Memory B cell (primary cell): ENCODE results near the gene IL10RB.
"Not testable (repeated sequence)": the region's sequence is repeated elsewhere in the genome, so short reads cannot be mapped to it uniquely, and the experiment has no call there.

Source experiments
- ATAC-seq: fragments of 150-1000 bp; cut with Tn5 transposase; 2 replicates; pipeline ENCODE4 v1.10.0; 2021; ENCODE audit warnings: low read depth, mild to moderate bottlenecking, moderate library complexity
- DNase-seq, 2 donors: peaks; one replicate each; pipeline ENCODE4 v3.0.0; 2022; ENCODE audit warnings: low spot score in 2 of 2
- H3K27ac Mint-ChIP-seq: one replicate; pipeline ENCODE4 v1.8.0; 2022; ENCODE audit warnings: mild to moderate bottlenecking, moderate library complexity, mixed read lengths
- H3K27me3 Mint-ChIP-seq: one replicate; pipeline ENCODE4 v1.8.0; 2022; ENCODE audit warnings: mixed read lengths
- H3K36me3 Mint-ChIP-seq: one replicate; pipeline ENCODE4 v1.8.0; 2022; ENCODE audit warnings: mild to moderate bottlenecking, mixed read lengths
- H3K4me1 Mint-ChIP-seq: one replicate; pipeline ENCODE4 v1.8.0; 2022; ENCODE audit warnings: mixed read lengths
- H3K4me3 Mint-ChIP-seq: one replicate; pipeline ENCODE4 v1.8.0; 2022; ENCODE audit warnings: mild to moderate bottlenecking, moderate library complexity, mixed read lengths
- H3K9me3 Mint-ChIP-seq: one replicate; pipeline ENCODE4 v1.8.0; 2022; ENCODE audit warnings: mixed read lengths

The IL10RB gene

GRCh38 chr21:33236013-33236686 lies 30.0 kb upstream of the IL10RB start:
- ATAC-seq (no peak), DNase-seq (no peak)
- no peaks in the 10 kb centered on the region for H3K27me3 Mint-ChIP-seq
- peaks cover 61% of the 10 kb centered on the region for H3K4me1 Mint-ChIP-seq
- no peaks in the 10 kb centered on the region for H3K9me3 Mint-ChIP-seq
- H3K36me3 Mint-ChIP-seq = peaks cover 25% of the 10 kb centered on the region
- peak overlapping the region; percentile 18 for H3K27ac Mint-ChIP-seq
- no peak overlapping the region for H3K4me3 Mint-ChIP-seq

DNA sequence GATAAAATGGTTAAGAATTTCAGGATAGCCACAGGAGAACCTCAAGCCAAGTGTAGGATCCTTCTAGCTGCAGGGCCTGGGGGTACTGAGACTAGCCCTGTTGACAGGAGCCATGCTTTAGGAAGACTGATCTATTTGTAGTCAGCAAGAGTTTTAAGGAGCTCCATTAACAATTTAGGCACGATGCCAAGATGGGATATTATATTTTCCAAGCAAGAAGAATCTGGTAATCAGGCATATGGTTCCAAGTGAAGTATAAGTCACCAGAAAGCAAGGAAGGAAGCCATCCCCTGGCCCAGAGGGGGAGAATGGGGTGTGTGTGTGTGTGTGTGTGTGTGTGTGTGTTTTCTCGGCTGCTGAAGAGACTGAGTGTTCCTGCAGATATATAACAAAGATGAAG lies 29.4 kb upstream of the IL10RB start:
- Mint-ChIP-seq H3K9me3 (no peaks in the 10 kb centered on the region), H3K27ac (peak overlapping the region; percentile 18), H3K4me1 (peaks cover 57% of the 10 kb centered on the region), H3K27me3 (no peaks in the 10 kb centered on the region), H3K36me3 (peaks cover 26% of the 10 kb centered on the region), H3K4me3 (no peak overlapping the region)
- DNase-seq (no peak), ATAC-seq (no peak)

GRCh38 chr21:33237486-33237885 lies 28.7 kb upstream of the IL10RB start:
- Mint-ChIP-seq H3K4me3 (no peak overlapping the region), H3K9me3 (no peaks in the 10 kb centered on the region), H3K4me1 (peaks cover 52% of the 10 kb centered on the region), H3K27ac (peak overlapping the region; percentile 69), H3K36me3 (peaks cover 31% of the 10 kb centered on the region), H3K27me3 (no peaks in the 10 kb centered on the region)
- DNase-seq (no peak), ATAC-seq (no peak)

- no peak for ATAC-seq
- DNase-seq = no peak
- no peaks in the 10 kb centered on the region for H3K27me3 Mint-ChIP-seq
- peaks cover 45% of the 10 kb centered on the region for H3K4me1 Mint-ChIP-seq
- peak overlapping the region; percentile 27 for H3K4me3 Mint-ChIP-seq
- no peaks in the 10 kb centered on the region for H3K9me3 Mint-ChIP-seq
- H3K36me3 Mint-ChIP-seq = peaks cover 24% of the 10 kb centered on the region
- H3K27ac Mint-ChIP-seq = peak overlapping the region; percentile 69
These were observed 28.0 kb upstream of the IL10RB start for GRCh38 chr21:33238146-33238545.

- ATAC-seq (peak; percentile 61), DNase-seq (no peak)
- Mint-ChIP-seq H3K27me3 (no peaks in the 10 kb centered on the region), H3K9me3 (no peaks in the 10 kb centered on the region), H3K4me3 (peak overlapping the region; percentile 52), H3K27ac (peak overlapping the region; percentile 69), H3K4me1 (peaks cover 43% of the 10 kb centered on the region), H3K36me3 (peaks cover 27% of the 10 kb centered on the region)
These were observed 27.5 kb upstream of the IL10RB start for GRCh38 chr21:33238565-33239255.

DNA sequence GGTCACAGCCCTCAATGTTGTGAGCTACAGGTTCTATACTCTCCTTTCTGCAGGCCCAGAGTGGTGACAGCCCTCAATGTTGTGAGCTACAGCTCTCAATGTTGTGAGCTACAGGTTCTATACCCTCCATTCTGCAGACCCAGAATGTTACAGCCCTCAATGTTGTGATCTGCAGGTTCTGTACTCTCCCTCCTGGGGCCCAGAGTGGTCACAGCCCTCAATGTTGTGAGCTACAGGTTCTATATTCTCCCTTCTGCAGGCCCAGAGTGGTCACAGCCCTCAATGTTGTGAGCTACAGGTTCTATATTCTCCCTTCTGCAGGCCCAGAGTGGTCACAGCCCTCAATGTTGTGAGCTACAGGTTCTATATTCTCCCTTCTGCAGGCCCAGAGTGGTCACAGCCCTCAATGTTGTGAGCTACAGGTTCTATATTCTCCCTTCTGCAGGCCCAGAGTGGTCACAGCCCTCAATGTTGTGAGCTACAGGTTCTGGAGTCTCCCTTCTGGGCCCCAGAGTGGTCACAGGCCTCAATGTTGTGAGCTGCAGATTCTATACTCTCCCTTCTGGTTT lies 26.5 kb upstream of the IL10RB start:
- ATAC-seq, H3K27me3 Mint-ChIP-seq, DNase-seq, H3K9me3 Mint-ChIP-seq: not testable (repeated sequence)
- H3K36me3 Mint-ChIP-seq = peaks cover 26% of the 10 kb centered on the region
- peak overlapping the region; percentile 62 for H3K4me3 Mint-ChIP-seq
- peaks cover 43% of the 10 kb centered on the region for H3K4me1 Mint-ChIP-seq
- H3K27ac Mint-ChIP-seq = peak overlapping the region; percentile 77

DNA sequence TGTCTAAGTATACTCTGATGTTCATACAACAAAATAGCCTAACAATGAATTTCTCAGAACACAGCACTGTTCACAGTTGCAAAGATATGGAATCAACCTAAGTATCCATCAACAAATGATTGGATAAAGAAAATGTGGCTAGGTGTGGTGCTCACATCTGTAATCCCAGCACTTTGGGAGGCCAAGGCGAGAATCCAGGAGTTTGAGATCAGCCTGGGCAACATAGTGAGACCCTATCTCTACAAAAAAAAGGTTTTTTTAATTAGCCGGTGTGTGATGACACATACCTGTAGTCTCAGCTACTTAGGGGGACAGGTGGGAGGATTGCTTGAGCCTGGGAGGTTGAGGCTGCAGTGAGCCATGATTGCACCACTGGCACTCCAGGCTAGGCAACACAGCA lies 25.8 kb upstream of the IL10RB start:
- peaks cover 41% of the 10 kb centered on the region for H3K4me1 Mint-ChIP-seq
- DNase-seq = no peak
- H3K27me3 Mint-ChIP-seq = no peaks in the 10 kb centered on the region
- ATAC-seq = no peak
- H3K36me3 Mint-ChIP-seq = peaks cover 31% of the 10 kb centered on the region
- peak overlapping the region; percentile 77 for H3K27ac Mint-ChIP-seq
- no peak overlapping the region for H3K4me3 Mint-ChIP-seq
- no peaks in the 10 kb centered on the region for H3K9me3 Mint-ChIP-seq

DNA sequence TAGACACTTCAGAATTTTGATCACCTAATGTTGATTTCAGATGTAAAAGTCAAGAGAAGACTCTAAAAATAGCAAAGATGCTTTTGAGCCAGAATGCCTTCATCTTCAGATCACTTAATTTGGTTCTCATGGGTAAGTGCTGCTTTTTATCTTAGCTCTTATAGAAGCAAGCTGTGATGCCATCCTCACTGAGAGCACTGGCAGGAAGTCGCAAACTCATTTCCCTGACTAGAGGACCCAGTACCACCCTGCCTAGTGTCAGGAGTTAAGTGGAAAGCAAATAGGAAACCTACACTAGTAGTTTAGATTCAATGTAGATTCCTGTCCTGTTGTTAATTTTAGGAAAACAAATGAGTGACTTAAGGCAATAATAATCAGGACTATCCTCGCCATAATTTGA lies 24.3 kb upstream of the IL10RB start:
- Mint-ChIP-seq H3K9me3 (no peaks in the 10 kb centered on the region), H3K27ac (no peak overlapping the region), H3K27me3 (no peaks in the 10 kb centered on the region), H3K4me1 (peaks cover 32% of the 10 kb centered on the region), H3K4me3 (no peak overlapping the region), H3K36me3 (peaks cover 37% of the 10 kb centered on the region)
- ATAC-seq (no peak), DNase-seq (no peak)

DNA sequence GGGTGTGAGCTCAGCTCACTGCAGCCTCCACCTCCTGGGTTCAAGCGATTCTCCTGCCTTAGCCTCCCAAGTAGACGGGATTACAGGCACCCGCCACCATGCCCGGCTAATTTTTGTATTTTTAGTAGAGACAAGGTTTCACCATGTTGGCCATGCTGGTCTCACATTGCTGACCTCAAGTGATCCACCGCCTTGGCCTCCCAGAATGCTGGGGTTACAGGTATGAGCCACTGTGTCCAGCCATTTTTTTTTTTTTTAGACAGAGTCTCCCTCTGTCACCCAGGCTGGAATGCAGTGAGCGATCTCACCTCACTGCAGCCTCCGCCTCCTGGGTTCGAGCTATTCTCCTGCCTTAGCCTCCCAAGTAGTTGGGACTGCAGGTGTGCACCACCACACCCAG lies 23.3 kb upstream of the IL10RB start:
- peaks cover 40% of the 10 kb centered on the region for H3K36me3 Mint-ChIP-seq

GRCh38 chr21:33244082-33244778 lies 21.9 kb upstream of the IL10RB start:
- DNase-seq (no peak), ATAC-seq (no peak)
- Mint-ChIP-seq H3K27me3 (no peaks in the 10 kb centered on the region), H3K4me1 (peaks cover 16% of the 10 kb centered on the region), H3K36me3 (peaks cover 49% of the 10 kb centered on the region), H3K9me3 (no peaks in the 10 kb centered on the region), H3K27ac (peak overlapping the region; percentile 56), H3K4me3 (peak overlapping the region; percentile 16)

More for the DNA sequence above, 23.3 kb upstream of the IL10RB start:
- ATAC-seq, H3K27ac Mint-ChIP-seq, DNase-seq, H3K9me3 Mint-ChIP-seq, H3K4me3 Mint-ChIP-seq, H3K27me3 Mint-ChIP-seq: not testable (repeated sequence)
- peaks cover 28% of the 10 kb centered on the region for H3K4me1 Mint-ChIP-seq

DNA sequence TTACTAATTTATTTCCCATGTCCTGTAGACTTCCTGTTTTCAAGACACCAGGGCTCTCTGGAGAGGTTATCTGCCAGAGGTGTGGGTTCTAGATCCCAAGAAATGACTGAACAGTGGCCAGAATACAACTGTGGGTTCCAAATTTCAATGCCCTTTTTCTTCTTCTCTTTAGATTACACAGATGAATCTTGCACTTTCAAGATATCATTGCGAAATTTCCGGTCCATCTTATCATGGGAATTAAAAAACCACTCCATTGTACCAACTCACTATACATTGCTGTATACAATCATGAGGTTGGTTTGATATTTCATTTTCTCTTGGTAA lies 21.4 kb upstream of the IL10RB start:
- peaks cover 14% of the 10 kb centered on the region for H3K4me1 Mint-ChIP-seq
- H3K27ac Mint-ChIP-seq = peak overlapping the region; percentile 56
- DNase-seq (no peak), ATAC-seq (no peak)
- no peaks in the 10 kb centered on the region for H3K9me3 Mint-ChIP-seq
- H3K4me3 Mint-ChIP-seq = no peak overlapping the region
- no peaks in the 10 kb centered on the region for H3K27me3 Mint-ChIP-seq
- H3K36me3 Mint-ChIP-seq = peaks cover 53% of the 10 kb centered on the region

DNA sequence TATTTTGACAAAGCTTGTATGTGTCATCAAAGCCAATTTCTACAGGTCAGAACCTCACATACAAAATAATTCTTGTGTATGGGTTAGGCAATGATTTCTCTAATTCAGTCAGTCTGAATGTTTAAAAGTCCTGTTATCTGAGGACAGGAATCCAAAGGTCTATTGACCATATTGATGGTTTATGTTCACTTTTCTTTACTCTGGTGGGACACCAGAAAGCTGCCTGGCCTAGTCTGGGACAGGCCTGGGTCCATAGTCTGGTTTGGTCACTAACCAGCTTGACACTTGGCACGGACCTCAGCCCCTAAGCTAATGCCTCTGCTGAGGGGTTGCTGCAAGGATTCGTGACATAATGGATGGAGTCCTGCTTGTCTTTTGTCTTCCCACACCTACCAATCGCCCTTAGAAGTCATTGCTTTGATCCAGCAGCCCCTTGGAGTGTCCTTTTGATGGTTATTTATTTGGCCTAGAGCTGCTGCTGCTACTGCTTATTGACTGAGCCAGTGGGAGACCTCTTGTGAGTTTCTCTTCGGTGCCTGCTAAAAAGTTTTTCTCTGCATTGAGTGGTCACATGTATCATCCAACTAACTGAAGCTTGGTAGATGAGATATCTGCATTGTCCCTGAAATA lies 20.8 kb upstream of the IL10RB start:
- no peak overlapping the region for H3K4me3 Mint-ChIP-seq
- peaks cover 9% of the 10 kb centered on the region for H3K4me1 Mint-ChIP-seq
- DNase-seq (no peak), ATAC-seq (no peak)
- H3K36me3 Mint-ChIP-seq = peaks cover 51% of the 10 kb centered on the region
- peak overlapping the region; percentile 56 for H3K27ac Mint-ChIP-seq
- H3K9me3 Mint-ChIP-seq = no peaks in the 10 kb centered on the region
- no peaks in the 10 kb centered on the region for H3K27me3 Mint-ChIP-seq

- peaks cover 13% of the 10 kb centered on the region for H3K4me1 Mint-ChIP-seq
- ATAC-seq (no peak), DNase-seq (no peak)
- no peaks in the 10 kb centered on the region for H3K9me3 Mint-ChIP-seq
- peaks cover 60% of the 10 kb centered on the region for H3K36me3 Mint-ChIP-seq
- no peak overlapping the region for H3K4me3 Mint-ChIP-seq
- no peak overlapping the region for H3K27ac Mint-ChIP-seq
- no peaks in the 10 kb centered on the region for H3K27me3 Mint-ChIP-seq
These were observed 19.7 kb upstream of the IL10RB start for GRCh38 chr21:33246506-33246905.

- ATAC-seq (no peak), DNase-seq (no peak)
- no peak overlapping the region for H3K27ac Mint-ChIP-seq
- H3K9me3 Mint-ChIP-seq = no peaks in the 10 kb centered on the region
- peaks cover 13% of the 10 kb centered on the region for H3K4me1 Mint-ChIP-seq
- H3K27me3 Mint-ChIP-seq = no peaks in the 10 kb centered on the region
- H3K36me3 Mint-ChIP-seq = peaks cover 57% of the 10 kb centered on the region
- H3K4me3 Mint-ChIP-seq = no peak overlapping the region
These were observed 19.2 kb upstream of the IL10RB start for GRCh38 chr21:33246963-33247362.
